ENCODE measurements around the gene ZNF526.

GRCh38 chr19:42239544-42240220 lies 19.6 kb downstream of the ZNF526 start:
- TF ChIP-seq CTCF (IDR thresholded peaks at IDR 0.05 in 2 of 3, conservative IDR thresholded peaks at IDR 0.05 in 1 of 3; ENCODE audit: borderline replicate concordance in 1 of 3, insufficient read depth in 1 of 3, low read depth in 2 of 3, low read length in 2 of 3) = no peak
- no peak for TF ChIP-seq POLR2A (IDR thresholded peaks at IDR 0.05; ENCODE audit: borderline replicate concordance, extremely low read depth, insufficient read depth, insufficient read length)
- TF ChIP-seq EGR1 (IDR thresholded peaks at IDR 0.05; ENCODE audit: low read depth) = no peak
- no peak for TF ChIP-seq ELF1 (IDR thresholded peaks at IDR 0.05; ENCODE audit: borderline replicate concordance, low read depth)
- TF ChIP-seq ZFX (IDR thresholded peaks at IDR 0.05) = no peak
- no peak for TF ChIP-seq CEBPB (IDR thresholded peaks at IDR 0.05; ENCODE audit: low read depth)
- TF ChIP-seq POLR2AphosphoS5 (IDR thresholded peaks at IDR 0.05; ENCODE audit: low read depth, low read length) = no peak
- TF ChIP-seq RAD21 (IDR thresholded peaks at IDR 0.05; ENCODE audit: low read depth) = no peak
- no peak for TF ChIP-seq REST (IDR thresholded peaks at IDR 0.05; ENCODE audit: low read depth)
- TF ChIP-seq EZH2 (IDR thresholded peaks at IDR 0.05) = no peak
- no peak for TF ChIP-seq EZH2phosphoT487 (IDR thresholded peaks at IDR 0.05; ENCODE audit: borderline replicate concordance)
